ENCODE measurements around the gene ABCA1.

Gene ABCA1

DNA sequence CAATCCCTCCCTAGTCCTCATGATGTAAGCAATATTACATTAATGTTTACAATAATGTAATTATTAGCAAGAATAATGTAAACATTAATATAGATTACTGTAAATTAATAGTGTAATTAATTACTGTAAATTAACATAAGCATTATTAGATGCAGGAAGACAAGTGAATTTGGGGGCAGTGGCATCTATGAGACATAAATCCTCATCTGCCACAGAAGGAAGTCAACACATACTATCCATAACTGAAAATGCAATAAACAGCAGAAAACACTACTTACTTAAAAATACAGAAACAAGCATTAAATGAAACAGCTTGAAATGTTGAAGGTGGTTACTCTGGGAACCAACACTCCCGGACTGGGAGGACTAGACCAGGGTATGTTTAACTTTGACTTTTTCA is 181.2 kb downstream of the ABCA1 start:
- DNase-seq: no peak

DNA sequence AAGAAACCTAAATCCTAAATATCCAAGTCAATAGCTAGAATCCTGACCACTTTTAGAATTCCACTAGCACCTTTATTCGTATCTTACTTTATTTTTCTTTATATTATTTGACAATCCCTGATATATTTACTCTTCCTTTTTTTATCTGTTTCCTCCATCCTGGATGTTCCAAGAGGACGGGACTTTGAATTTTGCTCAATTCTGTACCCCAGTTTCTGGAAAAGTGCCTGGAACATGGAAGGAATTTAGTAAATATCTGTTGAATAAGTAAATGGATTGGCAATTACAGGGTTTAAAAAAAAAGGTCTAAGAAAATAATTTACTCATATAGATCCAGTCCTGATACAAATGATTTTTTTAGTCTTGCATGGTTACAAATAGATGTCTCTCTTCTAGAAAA is 181.7 kb downstream of the ABCA1 start:
- no peak for DNase-seq

DNA sequence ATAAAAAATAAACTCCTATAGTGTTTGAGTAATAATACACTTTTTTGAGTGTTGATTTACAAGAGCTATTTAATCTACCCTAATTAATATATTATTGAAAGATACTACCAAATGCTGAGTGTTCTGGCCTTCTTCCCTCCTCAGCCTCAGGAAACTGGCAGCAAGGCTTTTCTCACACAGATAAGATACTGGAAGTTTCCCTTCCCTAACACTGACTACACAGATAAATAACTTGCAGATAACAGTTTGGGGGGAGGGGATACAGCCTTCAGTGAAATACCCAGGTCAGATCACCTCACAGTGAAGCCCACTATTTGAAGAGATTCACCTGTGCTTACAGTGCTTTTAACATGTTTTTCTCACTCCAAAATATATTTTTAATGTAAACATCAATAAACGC is 182.1 kb downstream of the ABCA1 start:
- DNase-seq: no peak

DNA sequence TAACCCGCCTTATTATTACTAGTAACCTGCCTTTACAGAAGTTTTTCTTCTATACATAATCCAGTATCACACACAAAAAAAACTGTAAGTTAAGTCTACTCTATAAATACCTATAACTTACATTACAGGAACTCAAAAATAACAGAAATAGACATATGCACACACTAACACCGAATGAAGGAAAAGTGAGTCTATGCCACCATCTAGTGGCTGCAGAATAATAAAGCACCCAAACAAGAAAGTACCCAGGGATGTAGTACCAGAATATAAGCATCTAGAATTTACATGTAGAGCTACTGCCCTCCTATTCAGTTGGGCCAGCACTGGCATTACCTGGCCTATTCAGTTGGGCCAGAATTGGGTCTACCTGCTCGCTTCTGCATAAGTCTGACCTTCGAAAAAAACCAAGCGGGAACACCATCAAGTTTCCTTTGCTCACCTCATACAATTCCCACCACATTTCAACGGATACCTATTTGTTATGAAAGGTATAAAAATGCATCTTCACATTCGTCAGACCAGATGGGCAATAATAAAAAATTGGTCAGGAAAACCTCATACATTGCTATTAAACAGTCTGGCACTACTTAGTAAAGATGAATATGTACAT is 184.5 kb downstream of the ABCA1 start:
- DNase-seq: peak; percentile 21

DNA sequence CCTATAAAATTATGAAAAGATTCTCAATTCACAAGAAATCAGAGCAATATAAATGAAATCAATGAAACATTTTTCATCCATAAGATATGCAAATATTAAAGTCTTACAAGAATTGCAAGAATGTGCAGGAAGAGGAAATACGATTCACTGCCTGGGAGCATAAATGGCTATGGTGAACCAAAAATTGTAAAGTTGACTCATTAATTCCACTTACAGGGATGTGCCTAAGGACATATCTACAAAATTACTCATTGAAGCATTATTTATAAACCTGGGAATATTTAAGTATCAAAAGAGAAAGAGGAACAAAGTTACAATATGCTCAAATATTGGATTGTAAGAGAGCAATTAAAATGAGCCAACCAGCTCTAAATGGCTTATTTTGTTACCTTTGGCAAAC is 187.3 kb downstream of the ABCA1 start:
- no peak for DNase-seq

DNA sequence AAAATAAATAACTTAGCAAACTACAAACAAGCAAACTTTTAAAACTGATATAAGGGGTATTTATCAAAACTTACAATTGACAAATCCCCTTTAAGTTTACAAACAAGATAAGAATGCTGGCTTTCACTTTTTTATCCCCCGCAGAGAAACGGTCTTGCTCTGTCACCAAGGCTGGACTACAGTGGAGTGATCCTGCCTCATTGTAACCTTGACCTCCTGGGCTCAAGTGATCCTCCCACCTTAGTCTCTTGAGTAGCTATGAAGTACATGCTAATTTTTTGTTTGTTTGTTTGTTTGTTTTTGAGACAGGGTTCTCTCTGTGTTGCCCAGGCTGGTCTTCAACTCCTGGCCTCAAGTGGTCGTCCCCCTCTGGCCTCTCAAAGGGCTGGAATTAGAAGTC is 189.5 kb downstream of the ABCA1 start:
- no peak for DNase-seq

Data from NCI-H446 treated with DMSO at 0.1 percent for 48 hours (cell line).